Measurements from ENCODE around the gene DHX16.

DNA sequence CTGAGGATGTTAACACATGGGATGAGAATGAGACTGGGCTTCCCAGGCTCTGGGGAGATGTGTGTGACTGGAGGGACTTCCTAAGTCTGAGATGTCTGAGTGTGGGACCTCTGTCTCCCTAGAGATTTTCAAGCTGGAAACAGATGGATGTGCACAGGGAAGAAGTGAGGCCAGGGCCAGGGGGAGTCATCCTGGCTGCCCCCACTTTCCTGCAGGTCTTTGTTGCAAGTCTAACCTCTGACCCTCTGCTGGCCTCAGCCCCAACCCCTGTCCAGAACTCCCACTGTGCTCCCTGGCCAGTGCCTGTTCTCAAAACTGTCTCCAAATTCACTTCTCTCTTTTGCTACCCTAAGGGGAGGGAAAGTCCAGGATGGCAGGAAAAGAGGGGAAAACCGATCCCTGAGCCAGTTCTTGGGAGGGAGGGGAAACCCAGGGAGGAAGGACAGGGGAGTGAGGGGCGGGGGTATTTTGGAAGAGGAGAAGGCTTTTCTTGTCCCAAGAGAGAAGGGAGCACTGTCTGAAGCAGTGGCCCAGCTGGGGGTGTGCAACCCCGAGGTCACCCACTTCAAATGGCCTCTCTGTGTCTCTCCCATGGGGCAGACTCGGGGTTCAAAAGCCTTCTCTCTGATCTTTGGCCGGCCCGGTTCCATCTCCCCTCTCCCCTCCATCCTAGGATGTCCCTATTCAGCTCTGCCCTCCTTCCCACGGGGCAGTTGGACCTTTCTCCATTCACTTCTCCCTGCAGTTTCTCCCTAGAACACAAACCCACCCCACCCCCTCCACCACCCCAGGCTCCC lies 10.6 kb upstream of the DHX16 start:
- TF ChIP-seq, protein P1, sequence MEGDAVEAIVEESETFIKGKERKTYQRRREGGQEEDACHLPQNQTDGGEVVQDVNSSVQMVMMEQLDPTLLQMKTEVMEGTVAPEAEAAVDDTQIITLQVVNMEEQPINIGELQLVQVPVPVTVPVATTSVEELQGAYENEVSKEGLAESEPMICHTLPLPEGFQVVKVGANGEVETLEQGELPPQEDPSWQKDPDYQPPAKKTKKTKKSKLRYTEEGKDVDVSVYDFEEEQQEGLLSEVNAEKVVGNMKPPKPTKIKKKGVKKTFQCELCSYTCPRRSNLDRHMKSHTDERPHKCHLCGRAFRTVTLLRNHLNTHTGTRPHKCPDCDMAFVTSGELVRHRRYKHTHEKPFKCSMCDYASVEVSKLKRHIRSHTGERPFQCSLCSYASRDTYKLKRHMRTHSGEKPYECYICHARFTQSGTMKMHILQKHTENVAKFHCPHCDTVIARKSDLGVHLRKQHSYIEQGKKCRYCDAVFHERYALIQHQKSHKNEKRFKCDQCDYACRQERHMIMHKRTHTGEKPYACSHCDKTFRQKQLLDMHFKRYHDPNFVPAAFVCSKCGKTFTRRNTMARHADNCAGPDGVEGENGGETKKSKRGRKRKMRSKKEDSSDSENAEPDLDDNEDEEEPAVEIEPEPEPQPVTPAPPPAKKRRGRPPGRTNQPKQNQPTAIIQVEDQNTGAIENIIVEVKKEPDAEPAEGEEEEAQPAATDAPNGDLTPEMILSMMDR (IDR thresholded peaks at IDR 0.05; ENCODE audit: control extremely low read depth in 1 of 3, insufficient read depth in 1 of 3, low read depth in 1 of 3, low read length in 3 of 3) = no peak
- TF ChIP-seq JUN (IDR thresholded peaks at IDR 0.05; ENCODE audit: low read depth, low read length) (no peak), TAF7 (optimal IDR thresholded peaks at IDR 0.05; ENCODE audit: borderline replicate concordance, low read depth, low read length) (no peak), PHF8 (conservative IDR thresholded peaks at IDR 0.05; ENCODE audit: low read depth, low read length) (no peak), SUZ12 (IDR thresholded peaks at IDR 0.05; ENCODE audit: low read length) (no peak), SP1 (IDR thresholded peaks at IDR 0.05; ENCODE audit: low read depth, low read length) (no peak), POLR2AphosphoS5 (IDR thresholded peaks at IDR 0.05; ENCODE audit: low read depth, low read length) (no peak), MAFK (IDR thresholded peaks at IDR 0.05; ENCODE audit: low read depth, low read length) (no peak), NRF1 (IDR thresholded peaks at IDR 0.05; ENCODE audit: low read depth, low read length) (no peak)
- TF ChIP-seq, protein P2, sequence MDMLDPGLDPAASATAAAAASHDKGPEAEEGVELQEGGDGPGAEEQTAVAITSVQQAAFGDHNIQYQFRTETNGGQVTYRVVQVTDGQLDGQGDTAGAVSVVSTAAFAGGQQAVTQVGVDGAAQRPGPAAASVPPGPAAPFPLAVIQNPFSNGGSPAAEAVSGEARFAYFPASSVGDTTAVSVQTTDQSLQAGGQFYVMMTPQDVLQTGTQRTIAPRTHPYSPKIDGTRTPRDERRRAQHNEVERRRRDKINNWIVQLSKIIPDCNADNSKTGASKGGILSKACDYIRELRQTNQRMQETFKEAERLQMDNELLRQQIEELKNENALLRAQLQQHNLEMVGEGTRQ (IDR thresholded peaks at IDR 0.05; ENCODE audit: low read length) = no peak
- TF ChIP-seq, protein P3, sequence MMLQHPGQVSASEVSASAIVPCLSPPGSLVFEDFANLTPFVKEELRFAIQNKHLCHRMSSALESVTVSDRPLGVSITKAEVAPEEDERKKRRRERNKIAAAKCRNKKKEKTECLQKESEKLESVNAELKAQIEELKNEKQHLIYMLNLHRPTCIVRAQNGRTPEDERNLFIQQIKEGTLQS (IDR thresholded peaks at IDR 0.05; ENCODE audit: insufficient read depth, low read depth, low read length) = no peak
- TF ChIP-seq, protein P4, sequence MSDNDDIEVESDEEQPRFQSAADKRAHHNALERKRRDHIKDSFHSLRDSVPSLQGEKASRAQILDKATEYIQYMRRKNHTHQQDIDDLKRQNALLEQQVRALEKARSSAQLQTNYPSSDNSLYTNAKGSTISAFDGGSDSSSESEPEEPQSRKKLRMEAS (IDR thresholded peaks at IDR 0.05) = no peak

All from H1 (cell line).